Dedifferentiated amniotic fluid mesenchymal stem cell (primary cell): ENCODE results near the gene TTC9B.

Experiments used
- DNase-seq: peaks from one replicate; pipeline ENCODE4 v3.0.0-alpha.2; 2016; ENCODE audit errors: extremely low spot score

The TTC9B gene

GRCh38 chr19:40217934-40218890 lies at the start of gene TTC9B:
Gene TTC9B, minus strand, starts transcription at chr19:40218384. Its CDS starts 3 bp downstream, at chr19:40218381.
- DNase-seq = no peak

- no peak for DNase-seq
These were observed 49.4 kb upstream of the TTC9B start for GRCh38 chr19:40267601-40267997.

GRCh38 chr19:40266912-40267600 lies 48.9 kb upstream of the TTC9B start:
- no peak for DNase-seq

DNA sequence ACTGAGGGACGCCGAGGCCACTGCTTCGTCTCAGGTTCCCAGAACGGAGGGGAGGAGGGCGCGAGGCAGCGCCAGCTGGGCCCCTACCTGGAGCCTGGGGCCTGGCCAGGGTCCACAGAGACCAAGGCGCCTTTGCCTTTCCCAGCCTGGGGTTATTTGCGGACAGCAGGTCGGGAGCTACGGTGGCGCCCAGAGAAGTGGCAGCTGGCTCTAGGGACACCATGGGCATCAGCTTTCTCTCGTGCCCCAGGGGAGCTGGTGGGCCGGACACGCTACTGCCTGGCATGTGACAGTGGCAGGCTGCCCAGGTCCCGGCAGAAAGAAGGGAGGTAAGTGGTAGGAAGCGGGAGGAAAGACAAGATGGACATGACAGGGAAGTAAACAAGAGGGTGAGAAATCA lies 47.9 kb upstream of the TTC9B start:
- no peak for DNase-seq

GRCh38 chr19:40265763-40266099 lies 47.5 kb upstream of the TTC9B start:
- DNase-seq = no peak

GRCh38 chr19:40265055-40265762 lies 47.0 kb upstream of the TTC9B start:
- no peak for DNase-seq

DNA sequence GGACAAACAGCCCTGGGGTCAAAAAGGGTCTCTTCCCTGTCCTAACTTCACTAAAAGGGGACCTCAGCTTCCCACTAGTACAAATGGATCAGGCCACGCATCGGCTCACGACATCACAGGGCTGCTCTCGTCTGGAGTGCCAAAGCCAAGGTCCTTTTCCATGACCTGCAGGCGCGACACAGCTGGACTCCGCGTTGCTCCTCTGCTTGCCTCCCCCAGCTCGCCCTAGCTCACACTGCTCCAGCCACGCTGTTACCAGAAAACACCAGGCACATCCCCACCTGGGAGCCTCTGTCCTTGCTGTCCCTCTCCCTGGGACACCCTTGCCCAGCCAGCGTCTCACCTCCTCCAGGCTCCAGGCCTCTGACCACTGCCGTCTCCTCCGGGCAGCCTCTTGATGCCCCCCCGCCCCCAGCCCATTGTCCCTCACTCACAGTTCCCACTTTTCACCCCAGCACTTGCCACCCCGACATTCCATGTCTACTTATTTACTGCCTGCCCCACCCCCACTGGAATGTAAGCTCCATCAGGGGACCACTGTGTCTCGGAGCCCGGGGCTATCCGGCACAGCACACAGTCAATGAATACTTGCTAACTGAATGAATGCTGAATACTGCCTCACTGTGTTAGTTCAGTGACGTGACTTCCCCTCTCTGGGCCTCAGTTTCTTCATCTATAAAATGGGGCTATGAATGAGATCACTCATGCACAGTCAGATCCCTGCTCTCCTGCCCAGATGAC lies 46.3 kb upstream of the TTC9B start:
- DNase-seq = no peak

- DNase-seq = no peak
These were observed 45.5 kb upstream of the TTC9B start for GRCh38 chr19:40263440-40264313.

- DNase-seq = no peak
These were observed 44.2 kb upstream of the TTC9B start for GRCh38 chr19:40262422-40262821.

DNA sequence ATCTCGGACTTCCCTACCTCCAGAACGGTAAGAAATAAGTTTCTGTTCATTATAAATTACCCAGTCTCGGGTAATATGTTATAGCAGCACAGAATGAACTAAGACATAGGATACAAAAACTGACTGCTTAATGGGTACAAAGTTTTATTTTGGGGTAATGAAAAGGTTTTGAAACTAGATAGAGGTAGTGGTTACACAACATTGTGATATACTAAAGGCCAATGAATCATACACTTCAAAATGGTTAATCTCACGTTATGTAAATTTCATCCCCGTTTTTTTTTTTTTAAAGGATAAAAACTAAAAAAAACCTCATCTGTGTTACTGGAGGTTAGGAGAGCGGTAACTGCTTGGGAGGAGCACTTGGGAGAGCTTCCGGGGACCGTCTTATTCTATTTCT lies 43.4 kb upstream of the TTC9B start:
- DNase-seq = no peak

DNA sequence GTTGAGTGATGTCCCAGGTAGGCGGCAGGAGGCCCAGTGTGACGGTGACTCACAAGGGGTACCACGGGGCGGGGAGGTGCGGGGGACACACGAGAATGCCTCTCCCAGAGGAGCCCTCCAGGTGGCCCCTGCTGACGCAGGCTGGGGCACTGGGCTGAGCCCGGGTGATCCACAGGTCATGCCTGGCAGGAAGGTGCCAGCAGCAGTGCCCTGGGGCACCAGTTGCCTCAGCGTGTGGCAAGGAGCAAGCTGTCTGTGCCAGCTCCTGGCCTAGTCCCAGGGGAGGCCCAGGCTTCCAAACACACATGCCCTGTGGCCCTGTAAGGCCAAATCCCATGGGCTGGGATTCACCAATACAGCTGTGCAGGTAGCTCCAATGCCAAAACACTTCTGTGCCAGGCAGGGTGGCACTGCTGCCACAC lies 38.9 kb upstream of the TTC9B start:
- DNase-seq = no peak

DNA sequence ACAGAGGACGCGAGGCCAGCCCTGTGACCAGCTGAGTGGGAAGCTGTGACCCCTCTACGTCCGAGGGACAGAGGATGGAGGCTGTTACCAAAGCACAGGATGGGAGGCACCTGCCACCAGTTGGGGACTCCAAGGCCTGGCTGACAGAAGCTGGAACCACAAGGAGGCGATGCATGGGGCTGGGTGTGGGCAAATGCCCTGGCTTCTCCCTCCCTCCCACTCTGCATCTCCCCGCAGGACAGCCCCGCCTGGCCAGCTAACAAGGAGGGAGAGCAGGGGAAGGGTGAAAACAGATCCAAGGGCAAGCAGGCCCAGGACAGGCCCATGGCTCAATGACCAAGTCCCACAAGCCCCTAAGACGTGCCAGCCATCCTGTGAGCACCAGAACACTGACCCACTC lies 38.3 kb upstream of the TTC9B start:
- DNase-seq = no peak

DNA sequence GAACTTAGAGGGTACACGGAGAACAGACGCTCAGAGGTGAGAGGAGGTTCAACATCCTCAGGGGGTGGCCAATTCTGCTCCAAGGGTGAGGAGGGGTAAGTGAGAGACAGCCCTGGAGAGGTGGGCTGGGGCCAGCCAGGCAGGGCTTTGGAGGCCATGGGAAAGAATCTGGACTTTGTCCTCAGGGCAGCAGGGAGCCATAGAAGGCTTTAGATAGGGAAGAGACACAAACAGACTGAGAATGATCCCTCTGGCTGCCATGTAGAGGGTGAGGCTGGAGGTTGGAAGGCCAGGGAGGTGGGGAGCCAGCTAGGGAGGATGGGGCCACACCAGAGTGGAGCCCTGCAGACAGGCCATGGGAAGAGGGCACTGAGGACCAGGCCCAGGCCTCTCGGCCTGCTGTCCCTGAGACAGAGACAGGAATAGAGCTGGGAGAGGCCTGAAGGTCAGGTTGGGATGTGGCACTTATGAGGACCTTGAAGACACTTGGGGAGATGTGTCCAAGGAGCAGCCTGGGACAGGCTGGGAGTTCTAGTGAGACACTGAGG lies 37.5 kb upstream of the TTC9B start:
- no peak for DNase-seq

GRCh38 chr19:40254714-40255418 lies 36.7 kb upstream of the TTC9B start:
- no peak for DNase-seq

DNA sequence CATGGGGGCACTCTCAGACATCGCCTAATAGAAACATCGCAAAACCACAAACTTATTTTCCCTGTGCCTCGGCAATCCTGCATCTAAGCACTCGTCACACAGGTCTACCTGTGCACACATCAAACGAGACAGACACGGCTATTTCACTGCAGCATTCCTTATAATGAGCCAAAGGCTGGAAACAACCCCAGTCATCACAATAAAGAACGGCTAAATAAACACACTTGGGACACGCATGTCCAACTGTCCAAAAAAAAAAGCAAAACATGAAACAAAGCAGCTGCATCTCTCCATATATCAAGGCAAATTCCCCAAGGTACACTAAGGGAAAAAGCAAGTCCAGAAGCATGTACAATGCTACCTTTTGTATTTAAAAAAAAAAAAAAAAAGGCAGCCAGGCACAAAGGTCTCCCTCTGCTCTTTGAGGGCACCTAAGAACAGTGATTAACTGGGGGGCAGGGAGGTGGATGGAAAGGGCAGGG lies 35.5 kb upstream of the TTC9B start:
- DNase-seq = no peak

- no peak for DNase-seq
These were observed 34.2 kb upstream of the TTC9B start for GRCh38 chr19:40252395-40252794.

- DNase-seq = no peak
These were observed 33.8 kb upstream of the TTC9B start for GRCh38 chr19:40251991-40252390.

DNA sequence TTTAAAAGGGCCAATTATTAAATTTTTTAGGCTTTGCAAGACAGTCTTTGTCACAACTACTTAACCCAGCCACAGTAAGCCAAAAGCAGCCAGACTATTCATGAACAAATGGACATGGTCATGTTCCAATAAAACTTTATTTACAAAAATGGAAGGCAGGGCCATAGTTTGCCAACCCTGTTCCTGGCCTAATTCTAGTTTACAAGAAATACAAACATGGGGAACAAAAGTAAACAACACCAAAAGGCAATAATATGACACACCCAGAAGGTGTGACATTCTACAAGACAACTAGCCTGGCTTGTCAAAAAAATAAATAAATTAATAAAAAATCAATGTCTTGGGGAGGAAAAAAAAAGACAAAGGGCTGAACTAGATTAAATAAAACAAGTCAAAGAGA lies 33.1 kb upstream of the TTC9B start:
- DNase-seq = no peak

DNA sequence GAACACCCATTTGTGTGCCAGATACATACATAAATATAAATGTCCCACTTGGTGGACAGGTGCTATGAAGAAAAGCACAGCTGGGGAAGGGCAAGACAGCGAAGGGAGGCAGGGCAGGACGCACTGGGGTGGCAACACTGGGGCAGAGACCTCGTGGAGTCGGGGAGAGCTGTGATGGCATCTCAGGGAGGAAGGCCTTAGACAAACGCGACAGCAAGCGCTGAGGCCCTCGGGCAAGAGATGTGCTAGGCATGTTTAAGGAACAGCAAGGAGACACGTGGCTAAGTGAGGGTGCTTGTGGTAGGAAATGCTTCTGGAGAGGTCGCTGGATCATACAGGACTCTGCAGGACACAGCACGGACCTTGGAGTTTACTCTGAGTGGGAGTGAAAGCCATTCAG lies 31.6 kb upstream of the TTC9B start:
- no peak for DNase-seq

GRCh38 chr19:40249201-40249600 lies 31.0 kb upstream of the TTC9B start:
- DNase-seq = no peak
